K562 (cell line): ENCODE data around the gene ITPK1. TPM values are rescaled to one million over a fixed set of nuclear protein-coding genes. Genes with fewer than 3 reads are reported as not detected.

Source experiments
- ARID1B ChIP-seq: fragments of 450-650 bp; IDR thresholded peaks from 2 replicates; pipeline ENCODE4 v1.6.1; 2016; ENCODE audit warnings: antibody characterized with exemption, mild to moderate bottlenecking, inconsistent platforms
- BMI1 ChIP-seq: fragments of 150-350 bp; IDR thresholded peaks from 2 replicates; pipeline ENCODE4 v1.6.1; 2014; ENCODE audit warnings: low read length
- EP300 ChIP-seq: IDR thresholded peaks from 2 replicates; pipeline ENCODE4 v1.6.1; 2012; ENCODE audit warnings: low read length, improper control_type of control experiment
- HDAC3 ChIP-seq: fragments of 450-650 bp; IDR thresholded peaks from 2 replicates; pipeline ENCODE4 v1.6.1; 2018; ENCODE audit warnings: borderline replicate concordance, mild to moderate bottlenecking, moderate library complexity; ENCODE audit not compliant: partially characterized antibody
- PCBP1 ChIP-seq: fragments of 200-400 bp; formaldehyde crosslinking; IDR thresholded peaks from 2 replicates; pipeline ENCODE4 v1.6.1; 2018; ENCODE audit warnings: mild to moderate bottlenecking, low read depth, low read length; ENCODE audit not compliant: poor library complexity, severe bottlenecking
- RBM25 ChIP-seq: fragments of 200-400 bp; formaldehyde crosslinking; IDR thresholded peaks from 2 replicates; pipeline ENCODE4 v1.6.1; 2018; ENCODE audit warnings: low read length, low read depth, moderate library complexity; ENCODE audit not compliant: severe bottlenecking
- RNF2 ChIP-seq: sonication (generic); IDR thresholded peaks from 2 replicates; pipeline ENCODE4 v1.6.1; 2016
- SAFB ChIP-seq: fragments of 200-400 bp; formaldehyde crosslinking; IDR thresholded peaks from 2 replicates; pipeline ENCODE4 v1.6.1; 2017; ENCODE audit warnings: low read depth, low read length, borderline replicate concordance
- SMAD2 ChIP-seq: fragments of 150-350 bp; IDR thresholded peaks from 2 replicates; pipeline ENCODE4 v1.6.1; 2014; ENCODE audit warnings: low read depth, mild to moderate bottlenecking, low read length
- ZNF174 ChIP-seq: fragments of 250-450 bp; sonication (Bioruptor Pico); IDR thresholded peaks from 2 replicates; pipeline ENCODE4 v1.4.0; 2020; ENCODE audit warnings: mild to moderate bottlenecking
- ZNF324 ChIP-seq: fragments of 250-450 bp; sonication (Bioruptor Pico); IDR thresholded peaks from 2 replicates; pipeline ENCODE4 v1.4.0; 2020; ENCODE audit warnings: mild to moderate bottlenecking
- ZNF444 ChIP-seq: fragments of 250-450 bp; sonication (Bioruptor Pico); IDR thresholded peaks from 2 replicates; pipeline ENCODE4 v1.4.0; 2020; ENCODE audit warnings: mild to moderate bottlenecking, moderate library complexity
- ZNF830 ChIP-seq: fragments of 250-450 bp; sonication (Bioruptor Pico); IDR thresholded peaks from 2 replicates; pipeline ENCODE4 v1.5.0; 2021; ENCODE audit warnings: mild to moderate bottlenecking
- polyA plus RNA-seq, 8 experiments: library from polyadenylated mRNA; depleted of rRNA in 4 of 8; stranded (reverse) in 5 of 8; unstranded in 3 of 8; fragments of >200 nt; fragmentation: Nextera tagmentation in 2 of 8; fragmentation: Illumina TruSeq in 1 of 8; extraction: Ambion mirVana in 2 of 8; extraction: Trizol in 1 of 8; gene quantifications; 2 replicates each; pipeline versions ENCODE4 v1.2.1 to v1.2.3, GENCODE V29; 2011 to 2014; ENCODE audit warnings: inconsistent platforms in 1 of 8, missing spikeins in 1 of 8
- total RNA-seq, 7 experiments: library from RNA; depleted of rRNA in 6 of 7; stranded (reverse); fragments of >200 nt in 6 of 7; fragmentation: Illumina TruSeq in 2 of 7; extraction: Trizol in 2 of 7; gene quantifications; 2 replicates each; pipeline versions ENCODE4 v1.2.1 to v1.2.3, GENCODE V29; 2011 to 2021; ENCODE audit warnings: low replicate concordance in 1 of 7
- TF ChIP-seq, protein P1 (sequence below), 2 experiments: fragments of 450-650 bp; IDR thresholded peaks; 2 replicates each; pipeline ENCODE4 v1.6.1; 2016; ENCODE audit warnings: mild to moderate bottlenecking in 2 of 2, borderline replicate concordance in 1 of 2, low read depth in 1 of 2, moderate library complexity in 1 of 2
- TF ChIP-seq, protein P2 (sequence below): fragments of 250-450 bp; sonication (Bioruptor Pico); IDR thresholded peaks from 2 replicates; pipeline ENCODE4 v1.5.1; 2021; ENCODE audit warnings: mild to moderate bottlenecking
- TF ChIP-seq, protein P3 (sequence below): fragments of 250-450 bp; sonication (Bioruptor Pico); IDR thresholded peaks from 2 replicates; pipeline ENCODE4 v1.9.0; 2021; ENCODE audit warnings: mild to moderate bottlenecking

ITPK1 gene
- total and polyA plus RNA-seq, 9 of the 15 experiments (the other 6 are each of a cell fraction or from before 2014, with no cell fraction given): 1.2 to 39.2 (median 23.0) TPM

DNA sequence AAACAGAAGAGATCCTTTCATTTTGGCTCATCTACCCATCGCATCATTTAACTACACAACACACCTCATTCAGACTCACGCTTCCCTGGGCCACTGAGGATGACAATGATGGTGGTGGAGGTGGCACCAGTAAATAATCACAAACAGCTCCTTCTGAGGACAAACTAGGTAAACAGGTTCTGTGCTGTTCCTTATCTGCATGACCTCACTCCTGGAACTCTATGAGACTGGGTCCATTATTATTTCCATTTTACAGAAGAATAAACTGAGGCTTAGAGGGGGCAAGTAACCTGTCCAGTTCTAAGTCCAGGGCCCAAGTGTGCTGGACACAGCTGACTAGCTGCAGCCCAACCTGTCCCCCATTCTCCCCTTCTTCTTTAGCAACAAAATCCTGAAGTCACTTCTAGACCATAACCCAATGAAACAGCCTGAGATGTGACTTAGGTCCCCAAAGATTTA lies 50.4 kb downstream of the ITPK1 start (continued):
- TF ChIP-seq, protein P1, sequence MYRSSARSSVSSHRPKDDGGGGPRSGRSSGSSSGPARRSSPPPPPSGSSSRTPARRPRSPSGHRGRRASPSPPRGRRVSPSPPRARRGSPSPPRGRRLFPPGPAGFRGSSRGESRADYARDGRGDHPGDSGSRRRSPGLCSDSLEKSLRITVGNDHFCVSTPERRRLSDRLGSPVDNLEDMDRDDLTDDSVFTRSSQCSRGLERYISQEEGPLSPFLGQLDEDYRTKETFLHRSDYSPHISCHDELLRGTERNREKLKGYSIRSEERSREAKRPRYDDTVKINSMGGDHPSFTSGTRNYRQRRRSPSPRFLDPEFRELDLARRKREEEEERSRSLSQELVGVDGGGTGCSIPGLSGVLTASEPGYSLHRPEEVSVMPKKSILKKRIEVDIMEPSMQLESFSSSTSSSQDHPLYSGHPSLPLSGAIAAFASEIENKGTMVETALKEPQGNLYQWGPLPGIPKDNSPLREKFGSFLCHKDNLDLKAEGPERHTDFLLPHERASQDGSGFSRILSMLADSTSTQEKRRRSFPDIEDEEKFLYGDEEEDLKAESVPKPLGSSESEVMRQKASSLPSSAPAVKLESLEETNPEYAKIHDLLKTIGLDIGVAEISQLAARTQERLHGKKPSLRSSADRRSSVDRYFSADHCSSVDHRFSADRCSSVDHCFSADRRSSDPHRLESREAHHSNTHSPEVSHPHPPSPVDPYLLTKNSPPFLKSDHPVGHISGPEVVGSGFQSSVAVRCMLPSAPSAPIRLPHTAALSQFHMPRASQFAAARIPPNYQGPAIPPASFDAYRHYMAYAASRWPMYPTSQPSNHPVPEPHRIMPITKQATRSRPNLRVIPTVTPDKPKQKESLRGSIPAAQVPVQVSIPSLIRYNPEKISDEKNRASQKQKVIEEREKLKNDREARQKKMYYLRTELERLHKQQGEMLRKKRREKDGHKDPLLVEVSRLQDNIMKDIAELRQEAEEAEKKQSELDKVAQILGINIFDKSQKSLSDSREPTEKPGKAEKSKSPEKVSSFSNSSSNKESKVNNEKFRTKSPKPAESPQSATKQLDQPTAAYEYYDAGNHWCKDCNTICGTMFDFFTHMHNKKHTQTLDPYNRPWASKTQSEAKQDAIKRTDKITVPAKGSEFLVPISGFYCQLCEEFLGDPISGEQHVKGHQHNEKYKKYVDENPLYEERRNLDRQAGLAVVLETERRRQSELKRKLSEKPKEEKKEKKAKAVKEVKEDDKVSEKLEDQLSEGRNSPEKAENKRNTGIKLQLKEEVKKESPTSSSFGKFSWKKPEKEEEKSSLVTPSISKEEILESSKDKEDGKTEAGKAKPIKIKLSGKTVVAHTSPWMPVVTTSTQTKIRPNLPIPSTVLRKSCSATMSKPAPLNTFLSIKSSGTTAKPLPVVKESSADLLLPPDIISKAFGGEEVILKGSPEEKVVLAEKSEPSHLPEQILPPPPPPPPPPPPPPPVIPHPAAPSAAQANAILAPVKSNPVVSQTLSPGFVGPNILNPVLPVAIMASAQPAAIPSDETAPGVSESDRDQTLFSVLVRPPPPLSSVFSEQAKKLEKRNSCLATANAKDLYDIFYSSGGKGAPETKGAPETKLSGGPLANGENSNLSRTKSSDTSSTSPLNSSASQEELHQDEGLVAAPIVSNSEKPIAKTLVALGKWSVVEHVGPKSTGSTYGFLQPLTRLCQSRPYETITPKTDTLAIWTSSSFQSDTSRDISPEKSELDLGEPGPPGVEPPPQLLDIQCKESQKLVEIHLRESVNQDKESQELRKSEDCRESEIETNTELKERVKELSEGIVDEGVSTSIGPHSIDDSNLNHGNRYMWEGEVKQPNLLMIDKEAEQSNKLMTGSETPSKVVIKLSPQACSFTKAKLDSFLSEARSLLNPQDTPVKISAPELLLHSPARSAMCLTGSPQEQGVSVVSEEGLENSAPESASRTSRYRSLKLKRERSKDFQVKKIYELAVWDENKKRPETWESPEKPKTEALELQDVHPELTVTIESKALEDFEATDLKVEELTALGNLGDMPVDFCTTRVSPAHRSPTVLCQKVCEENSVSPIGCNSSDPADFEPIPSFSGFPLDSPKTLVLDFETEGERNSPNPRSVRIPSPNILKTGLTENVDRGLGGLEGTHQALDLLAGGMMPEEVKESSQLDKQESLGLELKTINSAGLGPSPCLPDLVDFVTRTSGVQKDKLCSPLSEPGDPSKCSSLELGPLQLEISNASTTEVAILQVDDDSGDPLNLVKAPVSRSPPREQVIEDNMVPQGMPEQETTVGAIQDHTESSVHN (IDR thresholded peaks at IDR 0.05; ENCODE audit: borderline replicate concordance in 1 of 2, low read depth in 1 of 2): no peak
- TF ChIP-seq ARID1B: no peak
- TF ChIP-seq EP300: no peak
- no peak for TF ChIP-seq ZNF174
- no peak for TF ChIP-seq ZNF830 (CRISPR knock-in tag)
- TF ChIP-seq ZNF324 (CRISPR knock-in tag): no peak
- no peak for TF ChIP-seq HDAC3
- TF ChIP-seq SAFB: no peak
- TF ChIP-seq RBM25: peak; percentile 88
- TF ChIP-seq ZNF444 (CRISPR knock-in tag): no peak
- TF ChIP-seq, protein P2, sequence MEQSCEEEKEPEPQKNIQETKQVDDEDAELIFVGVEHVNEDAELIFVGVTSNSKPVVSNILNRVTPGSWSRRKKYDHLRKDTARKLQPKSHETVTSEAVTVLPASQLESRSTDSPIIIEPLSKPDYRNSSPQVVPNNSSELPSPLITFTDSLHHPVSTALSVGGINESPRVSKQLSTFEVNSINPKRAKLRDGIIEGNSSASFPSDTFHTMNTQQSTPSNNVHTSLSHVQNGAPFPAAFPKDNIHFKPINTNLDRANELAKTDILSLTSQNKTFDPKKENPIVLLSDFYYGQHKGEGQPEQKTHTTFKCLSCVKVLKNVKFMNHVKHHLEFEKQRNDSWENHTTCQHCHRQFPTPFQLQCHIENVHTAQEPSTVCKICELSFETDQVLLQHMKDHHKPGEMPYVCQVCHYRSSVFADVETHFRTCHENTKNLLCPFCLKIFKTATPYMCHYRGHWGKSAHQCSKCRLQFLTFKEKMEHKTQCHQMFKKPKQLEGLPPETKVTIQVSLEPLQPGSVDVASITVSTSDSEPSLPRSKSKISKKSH (CRISPR knock-in tag): no peak
- TF ChIP-seq, protein P3, sequence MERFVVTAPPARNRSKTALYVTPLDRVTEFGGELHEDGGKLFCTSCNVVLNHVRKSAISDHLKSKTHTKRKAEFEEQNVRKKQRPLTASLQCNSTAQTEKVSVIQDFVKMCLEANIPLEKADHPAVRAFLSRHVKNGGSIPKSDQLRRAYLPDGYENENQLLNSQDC (CRISPR knock-in tag): no peak
- no peak for TF ChIP-seq SMAD2
- TF ChIP-seq RNF2: no peak
- TF ChIP-seq BMI1: no peak
- no peak for TF ChIP-seq PCBP1
